Endodermal cell (in vitro differentiated cells): ENCODE measurements around the gene SRRM1. TPM values are rescaled to one million over a fixed set of nuclear protein-coding genes. Genes with fewer than 3 reads are reported as not detected.
"Not testable (repeated sequence)": the region's sequence is repeated elsewhere in the genome, so short reads cannot be mapped to it uniquely, and the experiment has no call there.

Experiments used
- DNase-seq: peaks from one replicate; pipeline ENCODE4 v3.0.0-alpha.2; 2017
- H3K27ac ChIP-seq: 2 replicates; pipeline ENCODE4 v1.5.1; 2013; ENCODE audit warnings: mild to moderate bottlenecking, low read depth, low read length, moderate library complexity
- H3K27me3 ChIP-seq: 2 replicates; pipeline ENCODE4 v1.6.1; 2013; ENCODE audit warnings: mild to moderate bottlenecking, low read length, moderate library complexity; ENCODE audit not compliant: insufficient read depth, control insufficient read depth, poor library complexity, severe bottlenecking
- H3K36me3 ChIP-seq: 2 replicates; pipeline ENCODE4 v1.7.0; 2013; ENCODE audit warnings: mild to moderate bottlenecking, low read length, moderate library complexity; ENCODE audit not compliant: control insufficient read depth, insufficient read depth
- H3K4me1 ChIP-seq: one replicate; pipeline ENCODE4 v1.7.0; 2013; ENCODE audit warnings: low read length; ENCODE audit not compliant: control insufficient read depth, insufficient read depth
- H3K4me3 ChIP-seq: 2 replicates; pipeline ENCODE4 v1.5.1; 2013; ENCODE audit warnings: mild to moderate bottlenecking, low read length, moderate library complexity
- H3K9ac ChIP-seq: 2 replicates; pipeline ENCODE4 v1.6.1; 2013; ENCODE audit warnings: mild to moderate bottlenecking, low read length, moderate library complexity; ENCODE audit not compliant: poor library complexity, severe bottlenecking; ENCODE audit errors: extremely low read depth
- H3K9me3 ChIP-seq: 2 replicates; pipeline ENCODE4 v1.6.1; 2013; ENCODE audit warnings: mild to moderate bottlenecking, low read length, moderate library complexity; ENCODE audit not compliant: control insufficient read depth
- H3K27ac Mint-ChIP-seq: 2 replicates; pipeline ENCODE4 v1.8.0; 2020; ENCODE audit warnings: mixed read lengths
- H3K27me3 Mint-ChIP-seq: 2 replicates; pipeline ENCODE4 v1.8.0; 2021; ENCODE audit warnings: mild to moderate bottlenecking, mixed read lengths; ENCODE audit not compliant: insufficient read depth
- H3K36me3 Mint-ChIP-seq: 2 replicates; pipeline ENCODE4 v1.8.0; 2020; ENCODE audit warnings: low read depth, mixed read lengths
- H3K4me1 Mint-ChIP-seq: 2 replicates; pipeline ENCODE4 v1.8.0; 2020; ENCODE audit warnings: mixed read lengths
- H3K4me3 Mint-ChIP-seq: 2 replicates; pipeline ENCODE4 v1.8.0; 2020; ENCODE audit warnings: mild to moderate bottlenecking, moderate library complexity, mixed read lengths
- H3K9me3 Mint-ChIP-seq: 2 replicates; pipeline ENCODE4 v1.8.0; 2020; ENCODE audit warnings: mild to moderate bottlenecking, mixed read lengths
- CTCF ChIP-seq: fragments of 200-600 bp; sonication (generic); conservative IDR thresholded peaks from 2 replicates; pipeline ENCODE4 v1.5.0; 2021; ENCODE audit warnings: antibody characterized with exemption, mild to moderate bottlenecking
- WGBS, 2 experiments: methylation state at CpG; one replicate each; pipeline versions ENCODE4 v1.1.5 to v1.1.7; 2013; ENCODE audit warnings: missing lambda C conversion rate in 2 of 2, mixed read lengths in 1 of 2; ENCODE audit not compliant: insufficient coverage in 1 of 2, insufficient read length in 1 of 2; 5-methylcytosine and 5-hydroxymethylcytosine counted together
- total RNA-seq, 2 donors: library from RNA; stranded (reverse); fragmentation: NEBNext Ultra II Directional in 1 of 2; extraction: Animal tissue kit (Norgen Biotek cat#: 25700) in 1 of 2; gene quantifications; 2 replicates in 1 of 2; 3 replicates in 1 of 2; pipeline ENCODE4 v1.2.1, GENCODE V29; 2021

Gene SRRM1
- total RNA-seq, 2 donors from 2014 or later: 233 to 293 TPM

GRCh38 chr1:24666794-24667193 lies 23.7 kb downstream of the SRRM1 start:
- no peaks in the 10 kb centered on the region for H3K27me3 ChIP-seq
- Mint-ChIP-seq H3K27ac (no peak overlapping the region), H3K9me3 (no peaks in the 10 kb centered on the region), H3K27me3 (no peaks in the 10 kb centered on the region), H3K4me1 (no peaks in the 10 kb centered on the region), H3K4me3 (no peak overlapping the region), H3K36me3 (peaks cover 83% of the 10 kb centered on the region)
- H3K9ac ChIP-seq: no peak overlapping the region
- 98 to 100% methylated on average over 1 to 9 of the region's 11 CpGs for WGBS, 2 experiments
- no peak overlapping the region for H3K27ac ChIP-seq
- no peaks in the 10 kb centered on the region for H3K4me1 ChIP-seq
- no peak overlapping the region for H3K4me3 ChIP-seq
- no peaks in the 10 kb centered on the region for H3K9me3 ChIP-seq
- peaks cover 96% of the 10 kb centered on the region for H3K36me3 ChIP-seq
- no peak for DNase-seq
- no peak for TF ChIP-seq CTCF

- H3K27me3 Mint-ChIP-seq, H3K4me3 ChIP-seq, H3K9me3 ChIP-seq, H3K27me3 ChIP-seq, DNase-seq, H3K27ac Mint-ChIP-seq, H3K4me1 Mint-ChIP-seq, H3K9me3 Mint-ChIP-seq, H3K4me3 Mint-ChIP-seq, H3K27ac ChIP-seq, H3K9ac ChIP-seq, H3K4me1 ChIP-seq: not testable (repeated sequence)
- peaks cover 96% of the 10 kb centered on the region for H3K36me3 ChIP-seq
- H3K36me3 Mint-ChIP-seq: peaks cover 82% of the 10 kb centered on the region
- WGBS, 2 experiments: 97 to 100% methylated on average over 3 to 4 of the region's 4 CpGs
Measured at GRCh38 chr1:24671372-24671771, 28.3 kb downstream of the SRRM1 start.

GRCh38 chr1:24672686-24673085 lies 29.6 kb downstream of the SRRM1 start:
- not testable (repeated sequence) for H3K27ac ChIP-seq, H3K9me3 Mint-ChIP-seq, H3K4me1 Mint-ChIP-seq, DNase-seq, H3K27ac Mint-ChIP-seq, H3K27me3 Mint-ChIP-seq, H3K4me3 ChIP-seq, H3K4me3 Mint-ChIP-seq, H3K27me3 ChIP-seq, H3K4me1 ChIP-seq, H3K9ac ChIP-seq, H3K9me3 ChIP-seq
- WGBS, 2 experiments: 94 to 100% methylated on average over 1 of the region's 1 CpG
- peaks cover 97% of the 10 kb centered on the region for H3K36me3 ChIP-seq
- H3K36me3 Mint-ChIP-seq: peaks cover 82% of the 10 kb centered on the region

- WGBS, 2 experiments: 99 to 100% methylated on average over 2 to 5 of the region's 6 CpGs
- Histone ChIP-seq H3K4me1 (no peaks in the 10 kb centered on the region), H3K27ac (no peak overlapping the region), H3K9ac (no peak overlapping the region), H3K36me3 (peaks cover 91% of the 10 kb centered on the region), H3K4me3 (no peak overlapping the region), H3K27me3 (no peaks in the 10 kb centered on the region), H3K9me3 (no peaks in the 10 kb centered on the region)
- H3K27ac Mint-ChIP-seq: peak overlapping the region; percentile 72
- no peaks in the 10 kb centered on the region for H3K27me3 Mint-ChIP-seq
- H3K36me3 Mint-ChIP-seq: peaks cover 81% of the 10 kb centered on the region
- no peaks in the 10 kb centered on the region for H3K9me3 Mint-ChIP-seq
- no peaks in the 10 kb centered on the region for H3K4me1 Mint-ChIP-seq
- TF ChIP-seq CTCF: no peak
- H3K4me3 Mint-ChIP-seq: no peak overlapping the region
- DNase-seq: no peak
Measured at GRCh38 chr1:24673341-24673740, 30.2 kb downstream of the SRRM1 start.

- DNase-seq, H3K4me1 Mint-ChIP-seq, H3K27ac ChIP-seq, H3K27me3 ChIP-seq, H3K4me3 ChIP-seq, H3K9ac ChIP-seq, H3K9me3 ChIP-seq, H3K9me3 Mint-ChIP-seq, H3K27ac Mint-ChIP-seq, H3K4me1 ChIP-seq, H3K27me3 Mint-ChIP-seq, H3K4me3 Mint-ChIP-seq: not testable (repeated sequence)
- 98 to 100% methylated on average over 1 to 2 of the region's 3 CpGs for WGBS, 2 experiments
- H3K36me3 ChIP-seq: peaks cover 40% of the 10 kb centered on the region
- H3K36me3 Mint-ChIP-seq: peaks cover 52% of the 10 kb centered on the region
Measured at GRCh38 chr1:24678421-24678820, 35.3 kb downstream of the SRRM1 start.
